Ovary (tissue), 3 donors: Measurements from ENCODE around the gene SYT14.

ENCODE experiments used
- CTCF ChIP-seq, 3 donors: fragments of 450-650 bp in 2 of 3; fragments of 200-600 bp in 1 of 3; IDR thresholded peaks; one replicate each; pipeline versions ENCODE4 v1.5.1 to v1.8.0; 2016 to 2022; ENCODE audit warnings: antibody characterized with exemption in 3 of 3, mild to moderate bottlenecking in 1 of 3
- EP300 ChIP-seq: sonication (generic); formaldehyde crosslinking; IDR thresholded peaks from one replicate; pipeline ENCODE4 v1.6.1; 2017; ENCODE audit warnings: antibody characterized with exemption
- POLR2A ChIP-seq: fragments of 450-650 bp; IDR thresholded peaks from one replicate; pipeline ENCODE4 v1.6.1; 2017; ENCODE audit warnings: antibody characterized with exemption, mild to moderate bottlenecking, moderate library complexity
- donor health status: DM: no; HTN: no; CAD: no.

- TF ChIP-seq CTCF (IDR thresholded peaks at IDR 0.05) (no peak), POLR2A (no peak), EP300 (no peak)
These were observed 280.0 kb downstream of the SYT14 start for GRCh38 chr1:210218047-210218446.
